HL-60 (cell line): ENCODE measurements around the gene THY1.

Experiments used
- CTCF ChIP-seq: IDR thresholded peaks from one replicate; pipeline ENCODE4 v1.5.1; 2011; ENCODE audit warnings: low read length, control low read depth, inconsistent platforms; ENCODE audit not compliant: insufficient read depth
- GABPA ChIP-seq: IDR thresholded peaks from 2 replicates; pipeline ENCODE4 v1.6.1; 2012; ENCODE audit warnings: low read depth
- POLR2AphosphoS5 ChIP-seq: IDR thresholded peaks from 2 replicates; pipeline ENCODE4 v1.6.1; 2012; ENCODE audit warnings: low read depth
- TF ChIP-seq, protein P1 (sequence below): IDR thresholded peaks from 2 replicates; pipeline ENCODE4 v1.6.1; 2012; ENCODE audit warnings: low read depth; ENCODE audit not compliant: insufficient replicate concordance

DNA sequence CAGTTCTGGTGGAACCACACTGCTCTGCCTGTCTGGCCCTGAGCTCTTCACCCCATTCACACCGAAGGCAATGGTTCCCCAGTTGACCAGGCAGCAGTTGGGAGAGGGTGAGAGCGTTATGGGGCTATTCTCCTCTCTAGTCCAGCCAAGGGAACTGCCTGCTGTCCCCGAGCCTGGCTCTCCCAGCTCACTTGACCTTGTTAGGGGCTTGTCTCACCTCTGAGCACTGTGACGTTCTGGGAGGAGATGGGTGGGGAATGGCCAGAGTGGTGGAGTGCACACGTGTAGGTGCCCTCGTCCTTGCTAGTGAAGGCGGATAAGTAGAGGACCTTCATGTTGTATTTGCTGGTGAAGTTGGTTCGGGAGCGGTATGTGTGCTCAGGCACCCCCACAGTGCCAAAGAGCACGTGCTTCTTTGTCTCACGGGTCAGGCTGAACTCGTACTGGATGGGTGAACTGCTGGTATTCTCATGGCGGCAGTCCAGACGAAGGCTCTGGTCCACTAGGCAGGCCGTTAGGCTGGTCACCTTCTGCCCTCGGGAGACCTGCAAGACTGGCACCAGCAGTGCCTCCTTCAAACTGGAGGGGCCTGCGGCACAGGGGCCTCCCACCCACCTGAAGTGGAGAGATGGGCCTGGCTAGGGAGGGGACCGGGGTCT is 3.0 kb downstream of the THY1 start:
- no peak for TF ChIP-seq CTCF
- no peak for TF ChIP-seq POLR2AphosphoS5
- TF ChIP-seq, protein P1, sequence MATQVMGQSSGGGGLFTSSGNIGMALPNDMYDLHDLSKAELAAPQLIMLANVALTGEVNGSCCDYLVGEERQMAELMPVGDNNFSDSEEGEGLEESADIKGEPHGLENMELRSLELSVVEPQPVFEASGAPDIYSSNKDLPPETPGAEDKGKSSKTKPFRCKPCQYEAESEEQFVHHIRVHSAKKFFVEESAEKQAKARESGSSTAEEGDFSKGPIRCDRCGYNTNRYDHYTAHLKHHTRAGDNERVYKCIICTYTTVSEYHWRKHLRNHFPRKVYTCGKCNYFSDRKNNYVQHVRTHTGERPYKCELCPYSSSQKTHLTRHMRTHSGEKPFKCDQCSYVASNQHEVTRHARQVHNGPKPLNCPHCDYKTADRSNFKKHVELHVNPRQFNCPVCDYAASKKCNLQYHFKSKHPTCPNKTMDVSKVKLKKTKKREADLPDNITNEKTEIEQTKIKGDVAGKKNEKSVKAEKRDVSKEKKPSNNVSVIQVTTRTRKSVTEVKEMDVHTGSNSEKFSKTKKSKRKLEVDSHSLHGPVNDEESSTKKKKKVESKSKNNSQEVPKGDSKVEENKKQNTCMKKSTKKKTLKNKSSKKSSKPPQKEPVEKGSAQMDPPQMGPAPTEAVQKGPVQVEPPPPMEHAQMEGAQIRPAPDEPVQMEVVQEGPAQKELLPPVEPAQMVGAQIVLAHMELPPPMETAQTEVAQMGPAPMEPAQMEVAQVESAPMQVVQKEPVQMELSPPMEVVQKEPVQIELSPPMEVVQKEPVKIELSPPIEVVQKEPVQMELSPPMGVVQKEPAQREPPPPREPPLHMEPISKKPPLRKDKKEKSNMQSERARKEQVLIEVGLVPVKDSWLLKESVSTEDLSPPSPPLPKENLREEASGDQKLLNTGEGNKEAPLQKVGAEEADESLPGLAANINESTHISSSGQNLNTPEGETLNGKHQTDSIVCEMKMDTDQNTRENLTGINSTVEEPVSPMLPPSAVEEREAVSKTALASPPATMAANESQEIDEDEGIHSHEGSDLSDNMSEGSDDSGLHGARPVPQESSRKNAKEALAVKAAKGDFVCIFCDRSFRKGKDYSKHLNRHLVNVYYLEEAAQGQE, result no peak
- TF ChIP-seq GABPA, result no peak
